HG03025 (cell line): ENCODE results near the gene TPRG1L.

Source experiments
- ATAC-seq: cut with Tn5 transposase; IDR thresholded peaks from one replicate; pipeline ENCODE4 v1.9.1; 2021; ENCODE audit warnings: mild to moderate bottlenecking, moderate library complexity; ENCODE audit not compliant: unreplicated experiment, low FRiP score

Gene TPRG1L

DNA sequence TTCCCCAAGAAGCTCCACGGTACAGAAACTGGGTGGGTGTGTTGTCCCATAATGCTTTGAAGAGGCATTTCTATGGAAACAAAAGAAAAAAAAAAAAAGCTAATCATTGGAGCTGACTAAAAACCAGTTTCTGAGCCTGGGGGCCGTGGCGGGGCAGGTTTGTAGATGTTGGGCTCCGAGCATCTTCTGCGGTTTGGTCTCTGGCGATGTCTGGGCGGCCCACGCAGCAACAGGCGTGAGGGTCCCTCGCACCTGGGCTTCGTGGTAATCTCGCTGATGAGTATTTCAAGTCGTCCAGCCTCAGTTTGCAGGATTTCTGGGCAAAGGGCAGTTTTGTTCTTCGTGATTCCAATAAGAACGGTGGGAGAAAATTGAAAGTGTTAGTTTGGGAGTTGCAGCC lies 34.3 kb downstream of the TPRG1L start:
- no peak for ATAC-seq

DNA sequence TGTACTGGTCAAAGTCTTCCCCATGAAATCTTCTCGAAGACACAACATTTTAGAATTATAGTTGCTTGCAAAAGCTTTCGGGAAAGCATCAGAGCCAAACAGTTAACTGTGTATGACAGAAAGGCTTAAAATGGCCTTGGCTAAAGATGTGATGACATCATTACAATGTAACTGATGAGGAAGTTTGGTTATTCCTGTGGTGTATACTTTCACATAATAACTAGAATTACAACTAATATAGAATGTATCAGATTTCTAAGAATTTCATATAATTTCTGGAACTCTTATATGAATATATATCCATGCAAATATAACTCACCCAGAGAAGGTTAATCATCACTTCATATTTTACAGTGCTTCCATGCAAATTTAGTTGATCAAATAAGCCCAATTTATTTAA lies 35.9 kb downstream of the TPRG1L start:
- ATAC-seq, result no peak

DNA sequence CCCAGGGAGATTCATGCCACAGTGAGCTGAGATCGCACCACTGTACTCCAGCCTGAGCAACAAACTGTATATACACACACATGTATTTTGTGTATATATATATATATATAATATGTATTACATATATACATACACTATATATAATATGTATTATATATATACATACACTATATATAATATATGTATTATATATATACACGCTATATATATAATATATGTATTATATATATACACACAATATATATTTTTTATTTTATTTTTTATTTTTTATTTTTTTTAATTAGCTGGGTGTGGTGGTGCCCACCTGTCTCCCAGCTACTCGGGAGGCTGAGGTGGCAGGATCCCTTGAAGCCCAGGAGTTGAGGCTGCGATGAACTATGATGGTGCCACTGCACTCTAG lies 36.8 kb downstream of the TPRG1L start:
- ATAC-seq, result no peak

DNA sequence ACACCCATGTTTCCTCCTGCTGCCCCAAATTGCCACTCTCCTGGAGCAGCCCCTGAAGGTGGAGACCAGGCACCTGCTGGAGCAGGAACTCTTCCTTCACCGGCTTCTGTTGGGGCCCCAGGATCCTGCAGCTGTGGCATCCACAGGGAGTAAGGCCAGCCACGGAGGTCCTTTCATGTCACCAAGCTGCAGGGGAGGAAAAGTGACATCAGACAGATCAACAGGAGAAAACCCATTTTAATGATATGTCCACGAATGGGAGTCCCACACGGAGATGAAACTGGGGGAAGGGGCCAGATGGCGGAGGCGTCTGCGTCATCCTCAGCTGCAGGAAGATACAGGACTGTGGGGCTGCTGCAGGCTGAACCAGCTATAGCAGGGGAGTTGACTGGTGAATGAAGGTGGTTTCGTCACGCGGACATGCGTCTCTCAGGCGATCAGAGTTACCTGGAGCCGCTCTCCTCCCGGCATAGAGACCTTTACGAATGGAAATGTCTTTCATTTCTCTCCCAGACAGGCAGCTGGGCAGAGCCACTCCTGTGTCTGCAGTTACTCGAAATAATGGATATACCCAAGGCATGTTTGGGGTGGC lies 37.4 kb downstream of the TPRG1L start:
- no peak for ATAC-seq

DNA sequence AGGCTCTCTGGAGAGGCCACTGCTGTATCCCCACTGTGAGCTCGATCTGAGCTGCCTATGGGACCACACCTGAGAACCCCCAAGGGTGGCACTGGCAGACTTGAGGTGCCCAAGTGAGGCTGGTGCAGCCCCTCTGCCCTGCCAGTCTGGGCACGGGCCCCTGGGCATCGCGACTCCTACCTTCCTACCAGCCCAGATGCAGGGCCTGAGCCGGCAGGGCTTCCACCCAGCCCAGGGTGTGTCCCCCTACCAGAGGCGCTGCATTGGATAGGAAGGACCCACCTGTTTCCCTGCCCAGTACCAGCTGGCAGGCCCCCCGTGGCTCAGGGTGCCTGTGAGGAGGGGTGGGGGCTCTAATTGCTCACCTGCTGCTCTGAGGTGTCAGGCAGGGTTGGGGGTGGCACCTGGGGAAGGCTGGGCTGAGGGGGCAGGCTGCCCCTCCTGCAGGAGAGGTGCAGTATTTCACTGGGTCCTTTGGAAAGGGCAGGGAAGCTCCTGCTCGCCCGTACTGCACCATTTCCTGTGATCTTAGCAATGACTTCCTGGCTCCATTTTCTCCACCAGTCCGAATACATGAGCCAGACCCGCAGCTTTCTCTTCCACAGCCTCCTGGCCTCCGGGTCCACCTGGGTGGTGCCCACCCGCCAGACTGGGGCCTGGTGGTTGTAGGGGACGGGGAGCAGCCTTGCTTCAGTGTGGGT lies 39.3 kb downstream of the TPRG1L start:
- no peak for ATAC-seq

DNA sequence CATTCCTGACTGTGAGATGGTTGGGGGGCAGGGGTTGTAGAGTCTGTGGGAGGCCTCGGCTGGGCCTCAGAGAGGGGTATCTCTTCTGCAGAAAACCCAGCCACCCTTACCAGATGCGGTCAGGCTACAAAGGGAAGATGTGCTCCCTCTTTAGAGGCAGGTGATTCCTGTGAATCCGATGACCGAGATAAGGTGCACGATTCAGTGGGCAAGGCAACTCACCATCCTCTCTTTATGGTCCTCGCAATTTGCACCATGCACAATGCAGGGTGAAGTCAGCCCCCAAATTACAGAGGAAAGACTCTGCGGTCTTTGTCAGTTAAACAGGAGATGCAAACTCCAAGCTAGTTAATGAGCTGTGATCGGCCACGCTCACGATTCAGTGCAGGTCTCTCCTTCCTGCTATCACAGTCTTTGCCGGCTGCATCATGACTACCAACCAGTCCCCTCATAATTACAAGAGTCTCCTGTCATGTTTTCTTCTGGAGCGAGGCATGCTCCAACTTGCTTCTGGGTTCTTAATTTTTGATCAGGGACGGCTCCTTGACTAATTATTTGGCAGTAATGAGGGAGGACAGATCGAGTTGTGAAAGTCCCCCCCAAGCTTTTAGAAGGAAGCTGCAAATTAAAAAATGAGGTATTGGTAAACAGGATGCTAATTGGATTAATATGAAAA lies 40.0 kb downstream of the TPRG1L start:
- ATAC-seq, result no peak

DNA sequence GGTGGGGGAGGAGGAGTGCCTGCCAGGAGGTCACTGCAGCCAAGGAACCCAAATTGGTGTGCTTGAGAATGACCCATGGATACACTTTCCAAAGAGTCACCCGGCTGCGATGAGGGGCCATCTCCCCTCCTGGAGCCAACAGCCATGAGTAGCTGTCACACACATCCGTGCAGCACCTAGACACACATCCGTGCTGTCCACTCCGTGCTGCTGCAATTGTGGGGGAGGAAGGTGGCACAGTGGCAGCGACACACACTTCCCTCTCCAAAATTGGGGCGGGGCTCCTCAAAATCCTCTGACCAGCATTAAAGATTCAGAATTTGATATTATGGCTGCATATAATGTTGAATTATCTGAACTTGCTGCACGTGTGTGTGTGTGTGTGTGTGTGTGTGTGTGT lies 43.3 kb downstream of the TPRG1L start:
- ATAC-seq, result no peak

DNA sequence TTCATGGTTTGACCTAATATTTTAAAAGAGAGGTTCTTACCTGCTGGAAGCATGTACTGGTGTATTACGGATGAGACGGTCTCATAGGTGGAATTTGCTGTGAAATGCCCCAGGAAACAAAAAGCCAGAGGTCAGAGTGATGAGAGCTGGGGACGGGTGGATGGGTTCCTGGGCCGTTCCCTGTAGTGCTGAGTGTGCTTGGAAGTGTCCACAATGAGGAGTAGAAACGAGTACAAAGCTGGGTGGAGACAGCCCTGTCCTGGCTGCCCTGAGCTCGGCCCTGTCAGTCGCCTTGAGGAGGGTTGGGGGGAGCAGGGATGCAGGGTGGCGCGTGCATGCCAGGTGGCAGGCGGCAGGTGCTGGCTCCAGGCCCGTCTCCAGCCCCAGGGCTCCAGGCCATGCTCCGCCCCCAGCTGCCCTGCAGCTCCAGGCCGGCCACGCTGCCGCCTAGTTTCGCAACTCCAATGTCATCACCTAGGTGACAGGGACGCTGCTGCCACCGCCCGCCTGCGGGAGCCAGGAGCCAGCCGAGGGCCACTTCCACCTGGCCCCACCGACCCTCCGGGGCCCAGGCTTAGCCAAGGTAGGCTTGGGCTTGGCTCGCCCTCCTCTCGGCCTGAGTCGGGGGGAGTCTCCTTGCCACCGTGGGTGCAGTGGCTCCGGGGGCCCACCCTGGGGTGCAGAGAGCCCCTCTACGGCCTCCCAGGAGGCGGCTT lies 43.9 kb downstream of the TPRG1L start:
- no peak for ATAC-seq

DNA sequence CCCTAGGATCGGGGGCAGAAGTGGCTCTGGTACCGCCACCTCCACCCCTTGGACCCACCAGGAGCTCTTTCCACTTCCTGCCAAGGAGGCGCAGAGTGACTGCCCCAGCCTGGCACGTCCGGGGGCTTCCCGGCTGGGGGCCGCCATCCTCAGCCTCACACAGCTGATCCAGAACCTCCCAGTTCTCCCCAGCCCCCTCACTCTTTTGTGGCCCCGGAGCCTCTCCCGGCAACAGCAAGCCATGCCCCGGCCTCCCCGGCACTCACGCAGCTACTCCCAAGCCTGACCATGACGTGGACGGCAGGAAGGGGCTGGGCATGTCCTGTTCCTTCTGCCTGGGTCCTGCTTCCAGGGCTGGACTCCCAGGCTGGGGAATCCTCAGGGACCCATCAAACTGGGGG lies 44.6 kb downstream of the TPRG1L start:
- ATAC-seq, result no peak

DNA sequence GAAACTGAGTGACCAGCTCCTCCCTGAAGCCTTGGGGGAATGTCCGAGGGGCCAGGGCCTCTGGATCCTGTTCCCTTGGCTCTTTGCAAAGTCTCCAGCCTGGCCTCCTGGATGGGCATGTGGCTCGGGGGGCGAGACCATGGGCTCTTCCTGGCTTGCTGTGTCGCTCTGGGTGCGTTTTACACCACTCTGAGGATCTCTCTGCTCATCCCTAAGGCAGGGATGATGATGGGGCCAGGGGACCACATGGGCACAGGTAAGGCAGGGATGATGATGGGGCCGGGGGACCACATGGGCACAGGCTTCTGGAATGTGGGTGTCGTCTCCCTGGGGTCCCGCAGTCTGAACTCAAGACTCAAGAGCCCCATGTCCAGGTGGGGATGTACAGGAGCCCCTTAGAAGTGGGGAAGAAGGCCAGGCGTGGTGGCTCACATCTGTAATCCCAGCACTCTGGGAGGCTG lies 45.2 kb downstream of the TPRG1L start:
- ATAC-seq, result no peak

DNA sequence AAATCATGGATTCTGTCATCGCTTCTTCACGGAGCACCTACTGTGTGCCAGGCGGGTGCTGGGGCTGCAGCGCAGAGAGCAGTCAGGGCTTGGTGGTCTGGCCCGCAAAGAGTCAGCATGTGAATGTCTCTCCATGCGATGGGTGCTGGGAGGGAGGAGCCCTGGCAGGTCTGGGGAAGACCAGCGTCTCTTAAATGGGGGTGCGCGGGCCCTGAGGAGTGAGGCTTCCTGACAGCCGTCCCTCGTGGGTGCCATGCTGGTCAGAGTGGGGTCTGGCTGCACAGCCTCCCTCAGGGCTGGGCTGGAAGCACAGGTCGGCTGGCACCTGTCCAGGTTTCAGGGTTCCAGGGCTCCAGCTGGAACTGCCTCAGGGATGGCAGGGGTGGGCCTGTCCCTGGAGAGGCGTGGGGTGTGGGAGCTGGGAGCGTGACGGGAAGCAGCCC lies 46.0 kb downstream of the TPRG1L start:
- no peak for ATAC-seq

DNA sequence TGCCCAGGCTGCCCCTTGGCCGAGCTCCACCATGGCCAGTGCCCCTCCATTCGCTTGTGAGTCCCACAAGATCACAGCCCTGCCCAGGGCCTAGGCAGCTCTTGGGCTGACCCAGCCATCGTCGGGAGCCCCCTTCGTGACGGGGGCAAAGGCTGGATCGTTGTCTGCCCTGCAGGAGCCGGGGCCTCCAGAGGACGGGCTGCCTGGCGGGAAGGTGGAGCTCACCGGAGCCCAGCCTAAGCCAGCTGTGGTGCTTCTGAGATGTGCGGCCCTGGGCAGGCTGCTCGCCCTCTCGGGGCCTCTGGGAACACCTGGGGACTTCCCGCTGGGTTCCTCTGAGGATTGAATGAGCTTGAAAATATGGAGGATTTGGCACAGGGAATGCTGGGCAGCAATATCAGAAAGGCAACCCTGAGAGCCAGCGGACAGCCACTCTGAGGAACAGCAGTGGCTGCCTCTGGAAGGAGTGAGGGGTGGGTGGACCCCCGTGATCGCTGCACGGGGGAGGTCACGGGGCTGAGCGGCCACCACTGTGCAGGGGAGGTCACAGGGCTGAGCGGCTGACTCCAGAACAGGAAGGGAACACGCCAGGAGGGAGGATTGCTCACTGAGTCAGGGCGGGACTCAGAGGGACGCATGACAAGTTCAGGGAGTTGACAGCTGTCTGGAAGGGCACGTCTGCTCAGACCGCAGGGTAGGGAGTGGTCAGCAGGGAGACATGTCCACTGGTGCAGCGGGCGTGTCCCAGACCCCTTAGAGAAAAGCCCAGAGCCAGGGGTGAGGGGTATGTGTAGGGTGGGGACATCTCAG lies 46.8 kb downstream of the TPRG1L start:
- no peak for ATAC-seq

DNA sequence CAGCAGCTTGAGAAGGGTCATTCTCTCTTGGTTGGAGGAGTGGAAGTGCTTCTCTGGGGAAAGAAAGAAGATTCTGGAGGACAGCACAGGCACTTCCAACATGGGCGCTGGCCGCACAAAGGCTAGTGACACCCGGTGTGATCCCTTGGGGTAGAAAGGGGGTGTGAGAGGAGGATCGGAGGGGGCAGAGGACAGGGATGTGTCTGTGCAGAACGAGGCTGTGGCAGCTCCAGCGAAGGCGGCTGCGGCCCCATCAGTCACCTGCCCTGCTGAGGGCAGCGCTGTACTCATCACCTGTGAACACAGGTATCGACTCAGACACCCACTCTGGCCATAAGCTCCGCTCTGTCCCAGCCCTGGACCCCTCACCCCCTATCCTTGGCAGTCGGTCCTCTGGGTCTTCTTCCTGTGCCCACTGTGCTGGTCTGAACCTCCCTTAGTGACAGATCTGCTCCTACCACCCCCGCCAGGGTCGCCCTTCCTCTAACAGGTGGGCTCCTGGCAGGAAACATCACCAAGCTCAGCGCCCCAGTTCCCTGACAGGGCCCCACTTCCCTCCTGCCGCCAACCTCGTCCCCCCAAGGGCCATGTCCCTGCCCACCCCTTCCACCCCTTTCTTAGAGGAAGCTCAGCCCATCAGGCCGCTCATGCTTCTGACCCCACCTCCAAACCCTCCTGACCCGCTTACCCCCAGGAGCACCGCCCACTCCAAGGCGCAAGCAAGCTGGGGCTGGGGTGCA lies 47.6 kb downstream of the TPRG1L start:
- no peak for ATAC-seq

DNA sequence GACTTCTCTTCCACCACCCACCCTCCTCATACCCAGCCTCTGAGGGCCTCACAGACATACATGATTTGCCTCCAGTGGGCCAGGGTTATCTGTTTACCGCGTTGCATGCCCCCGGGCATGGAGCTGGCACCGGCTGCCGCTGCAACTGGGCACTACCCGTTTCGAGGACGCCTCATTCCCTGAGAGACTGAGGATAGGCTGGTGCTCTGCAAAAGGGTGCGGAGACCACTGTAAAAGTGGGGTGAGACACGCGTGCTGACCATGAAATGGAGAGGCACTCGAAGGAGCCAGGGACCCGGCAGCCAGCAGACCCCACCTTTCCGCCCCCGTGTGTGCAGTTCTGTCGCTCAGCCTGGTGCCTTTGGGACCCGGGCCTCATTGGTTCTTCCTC lies 48.2 kb downstream of the TPRG1L start:
- no peak for ATAC-seq

DNA sequence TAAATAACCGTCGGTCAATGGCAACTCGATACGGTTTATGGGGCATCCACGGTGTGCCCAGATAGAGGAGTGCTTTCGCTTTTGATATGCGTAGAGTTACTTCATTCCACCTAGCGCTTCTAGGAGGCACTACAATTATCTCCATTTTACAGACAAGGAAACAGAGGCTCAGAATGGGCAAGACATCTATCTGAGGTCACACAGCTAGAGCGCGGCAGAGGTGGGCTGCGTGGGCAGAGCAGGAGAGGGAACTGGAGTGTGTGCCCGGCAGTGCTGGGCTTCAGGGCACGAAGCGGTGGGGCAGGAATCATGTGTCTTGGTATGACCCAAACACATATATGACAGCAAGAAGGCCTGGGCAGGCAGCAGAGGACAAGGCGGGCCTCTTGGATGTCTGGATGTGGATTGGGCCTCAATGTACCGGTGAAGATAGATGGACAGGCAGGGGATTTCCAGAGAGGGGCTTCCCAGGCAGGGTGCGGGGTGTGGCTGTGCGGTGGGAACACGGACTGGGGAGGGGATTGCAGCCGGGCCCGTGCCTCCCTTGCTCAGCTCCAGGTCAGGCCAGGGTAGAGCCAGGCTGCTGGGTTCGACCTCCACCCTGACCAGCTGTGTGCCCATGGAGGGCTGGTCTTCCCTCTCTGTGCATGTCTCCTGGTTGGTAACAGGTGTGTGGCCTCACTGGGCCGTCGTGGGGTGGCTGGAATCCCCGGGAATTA lies 48.7 kb downstream of the TPRG1L start:
- no peak for ATAC-seq

DNA sequence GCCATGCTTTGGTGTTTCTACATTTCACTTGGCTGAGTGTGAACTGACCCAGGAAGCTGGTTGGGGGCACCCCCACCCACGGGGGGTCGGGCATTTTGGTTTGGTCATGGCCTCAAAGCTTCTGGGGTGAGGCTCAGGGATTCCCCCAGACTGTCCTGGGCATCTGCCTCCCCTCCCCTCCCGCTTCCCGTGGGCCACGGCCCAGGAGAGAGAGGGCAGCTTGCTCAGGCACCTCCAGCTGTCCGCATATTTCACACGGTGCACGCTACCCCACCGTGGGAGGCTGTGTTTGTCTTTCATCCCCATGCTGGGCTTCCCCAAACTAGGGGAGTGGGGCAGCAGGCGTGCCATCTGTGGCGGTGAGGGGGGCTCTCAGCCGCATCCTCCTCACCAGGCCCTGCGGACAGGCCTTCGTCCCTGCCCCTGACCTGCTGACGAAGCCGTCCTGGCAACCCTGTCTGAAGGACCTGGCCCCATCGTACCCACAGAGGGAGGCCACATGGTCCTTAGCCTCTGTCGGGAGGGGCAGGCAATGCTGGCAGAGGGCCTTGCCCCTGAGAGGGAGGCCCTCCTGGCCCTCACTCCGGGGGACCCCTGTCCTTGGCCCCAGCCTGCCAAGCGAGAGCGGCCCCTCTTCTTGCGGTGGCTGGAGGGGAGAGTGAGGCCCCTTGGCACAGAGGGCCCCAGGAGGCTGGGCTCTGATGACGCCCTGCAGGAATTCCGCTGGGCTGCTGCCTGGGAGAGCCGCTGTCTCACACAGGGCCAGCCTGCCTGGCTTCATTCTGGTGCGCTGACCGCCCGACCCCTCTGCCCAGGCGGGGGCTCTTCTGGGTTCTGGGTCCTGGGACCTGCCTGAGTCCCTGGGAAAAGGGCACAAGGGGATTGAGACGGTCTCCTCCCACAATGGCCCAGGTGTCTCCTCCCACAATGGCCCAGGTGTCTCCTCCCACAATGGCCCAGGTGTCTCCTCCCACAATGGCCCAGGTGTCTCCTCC lies 49.6 kb downstream of the TPRG1L start:
- ATAC-seq, result no peak

DNA sequence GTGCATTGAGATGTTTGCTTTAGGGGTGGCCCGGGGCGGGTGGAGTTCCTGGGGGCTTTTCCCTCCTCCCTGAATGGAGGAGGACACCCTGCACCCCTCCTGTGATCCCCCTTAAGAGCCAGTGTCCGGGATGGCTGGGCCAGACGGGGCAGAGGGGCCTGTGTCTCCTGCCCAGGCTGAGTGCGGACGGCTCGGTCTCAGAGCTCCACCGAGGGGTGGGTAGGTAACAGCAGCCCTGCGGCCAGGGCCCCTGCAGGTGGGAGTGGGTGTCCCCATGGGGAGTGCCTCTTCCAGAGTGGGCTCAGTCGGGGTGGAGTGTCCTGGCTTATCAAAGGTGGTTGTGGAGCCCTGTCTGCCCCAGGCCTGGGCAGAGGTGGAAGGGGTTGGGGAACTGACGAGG lies 50.6 kb downstream of the TPRG1L start:
- no peak for ATAC-seq
